ENCODE data around the gene IRF6.

IRF6 gene

DNA sequence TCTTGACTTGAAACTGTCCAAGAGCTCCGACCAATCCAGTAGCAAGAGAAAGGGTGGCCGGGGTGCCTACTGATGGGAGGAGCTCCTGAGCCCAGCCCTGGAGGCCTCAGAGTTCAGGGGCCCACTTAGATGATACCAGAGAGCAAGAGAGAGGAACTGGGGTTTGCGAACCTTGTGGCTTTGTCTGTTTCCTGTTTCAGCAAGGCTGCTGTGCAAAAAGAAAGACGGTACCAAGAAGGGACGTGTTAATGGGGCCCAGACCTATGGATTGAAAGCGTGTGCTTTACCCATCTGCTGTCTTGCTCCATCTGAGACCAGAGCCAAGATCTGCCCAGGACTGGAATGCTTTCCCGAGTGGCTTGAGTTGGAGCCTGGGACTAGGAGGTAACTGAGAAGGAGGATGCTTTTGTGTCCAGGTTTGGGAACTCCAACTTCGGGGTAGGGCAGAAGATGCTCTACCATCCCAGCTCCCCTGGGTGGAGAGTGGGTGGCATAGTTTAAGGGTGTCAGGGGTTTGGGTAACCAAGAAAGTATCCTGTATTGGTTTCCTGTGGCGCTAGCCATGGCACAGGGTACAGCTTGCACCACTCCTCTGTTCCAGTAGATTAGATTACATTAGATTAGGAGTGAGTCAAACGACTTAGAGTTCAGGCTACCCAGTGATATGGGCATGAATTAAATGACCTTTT, 49.9 kb downstream of the IRF6 start, which contains the start of gene TRAF3IP3:
TSS of gene TRAF3IP3 (plus strand) at position 128 of the 689 bp plus-strand sequence. CDS start 3,987 bp downstream, outside the sequence.
- DNase-seq = no peak

- no peak for DNase-seq
These were observed 50.7 kb downstream of the IRF6 start for GRCh38 chr1:209755256-209755655.

DNA sequence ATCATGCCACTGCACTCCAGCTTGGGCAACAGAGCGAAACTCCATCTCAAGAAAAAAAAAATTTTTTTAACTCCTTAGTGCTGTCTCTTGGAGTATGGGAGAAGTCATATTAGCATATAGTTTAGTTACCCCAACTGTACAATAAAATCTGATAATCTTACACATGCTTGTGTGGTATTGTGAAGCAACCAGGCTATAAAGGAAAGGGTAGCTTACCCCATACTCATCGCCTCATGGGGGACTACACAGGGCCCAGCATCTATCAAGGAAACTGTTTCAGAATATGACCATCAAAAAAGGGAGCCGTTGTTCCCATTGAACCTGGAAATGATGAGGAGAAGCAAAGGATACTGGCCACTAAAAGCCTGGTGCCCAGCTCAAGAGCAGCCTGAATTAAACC, 53.1 kb downstream of the IRF6 start:
- DNase-seq = no peak

- DNase-seq = no peak
These were observed 54.2 kb downstream of the IRF6 start for GRCh38 chr1:209751627-209752231.

DNA sequence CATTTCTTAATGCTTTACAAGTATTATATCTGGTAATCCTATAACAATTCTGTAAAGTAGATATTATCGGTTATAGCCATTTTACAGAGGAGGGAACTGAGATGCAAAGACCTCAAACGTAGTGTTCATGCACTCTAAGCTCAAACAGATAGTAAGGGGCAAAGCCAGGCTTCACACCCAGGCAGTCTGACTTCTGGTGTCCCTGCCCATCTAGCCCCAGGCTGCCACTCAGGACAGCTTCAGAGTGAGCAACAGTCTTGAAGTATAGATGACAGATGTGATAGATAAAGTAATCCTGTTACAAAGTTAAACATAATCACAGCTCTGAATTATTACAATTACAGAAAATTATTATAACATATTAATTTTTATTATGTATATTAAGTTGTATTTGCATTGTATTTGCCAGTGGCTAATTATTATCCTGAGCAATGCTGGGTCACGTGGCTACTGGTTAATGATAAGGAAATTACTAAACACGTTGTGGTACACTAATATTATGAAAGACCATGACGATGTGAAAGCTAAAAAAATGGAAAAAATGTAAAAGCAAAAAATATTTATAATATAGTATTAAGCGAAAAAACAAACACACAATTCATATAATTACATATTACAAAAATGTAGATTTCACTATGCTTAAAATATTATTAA, 56.1 kb downstream of the IRF6 start:
- no peak for DNase-seq

GRCh38 chr1:209749205-209749604, 56.7 kb downstream of the IRF6 start:
- DNase-seq = no peak

- no peak for DNase-seq
These were observed 57.3 kb downstream of the IRF6 start for GRCh38 chr1:209748620-209749019.

DNA sequence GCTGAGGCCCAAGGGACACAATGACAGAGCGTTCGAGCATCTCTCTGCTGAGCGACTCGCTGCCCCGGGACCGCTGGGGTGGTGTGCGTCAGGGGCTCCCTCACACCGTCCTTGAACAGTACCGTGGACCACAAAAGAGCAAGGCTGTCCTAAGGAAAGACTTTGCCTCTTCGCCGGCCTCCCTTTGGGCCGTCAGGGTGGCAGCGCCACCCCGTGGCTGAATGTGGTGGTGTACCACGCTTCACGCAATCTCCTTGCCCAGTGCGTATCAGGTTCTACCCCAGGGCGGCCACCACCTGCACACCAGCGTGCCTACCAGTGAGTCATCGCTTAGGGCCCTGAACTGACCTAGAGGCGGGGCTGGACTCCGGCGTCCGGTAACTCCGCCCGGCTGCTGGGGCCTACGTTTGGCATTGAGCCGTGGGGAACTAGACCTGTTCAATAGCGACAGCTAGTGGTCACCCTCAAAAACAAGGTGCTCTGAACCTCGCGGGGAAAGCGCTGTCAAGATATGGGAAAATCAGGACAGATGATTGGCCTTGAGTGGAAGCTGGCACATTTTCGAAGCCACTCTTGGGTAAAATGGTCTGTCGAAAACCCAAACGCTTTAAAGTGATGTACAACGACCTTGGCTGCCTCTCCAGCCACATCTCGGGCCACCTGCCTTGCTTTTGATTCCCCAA, 58.2 kb downstream of the IRF6 start:
- no peak for DNase-seq

DNA sequence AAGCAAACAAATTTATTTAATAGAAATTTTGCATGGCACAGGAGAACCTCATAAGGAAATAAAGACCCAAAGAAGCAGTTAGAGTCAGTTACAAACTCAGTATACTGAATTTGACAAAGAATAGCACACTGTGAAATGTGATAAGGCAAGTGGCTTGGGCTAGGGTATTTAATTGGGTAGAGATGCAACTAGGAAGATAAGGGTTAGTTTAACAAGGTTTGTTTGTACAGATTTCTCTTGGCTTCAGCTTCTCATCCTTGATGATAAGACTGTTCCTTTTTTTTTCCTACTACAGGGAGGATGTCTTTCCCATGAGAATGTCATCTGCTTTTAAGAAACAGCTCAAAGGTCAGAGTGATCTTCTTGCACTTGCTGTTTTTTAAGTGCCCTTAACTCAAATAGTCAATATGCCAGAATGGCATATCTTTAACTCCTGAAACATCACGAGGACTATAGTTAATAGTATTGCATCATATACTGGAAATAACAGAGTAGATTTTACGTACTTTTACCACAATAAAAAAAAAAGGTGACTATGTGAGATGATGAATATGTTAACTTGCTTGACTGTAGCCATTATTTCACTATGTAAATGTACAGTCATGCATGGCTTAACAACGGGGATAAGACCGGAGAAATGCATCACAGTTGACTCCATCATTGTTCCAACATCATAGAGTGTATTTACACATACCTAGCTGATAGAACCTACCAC, 59.3 kb downstream of the IRF6 start:
- no peak for DNase-seq

DNA sequence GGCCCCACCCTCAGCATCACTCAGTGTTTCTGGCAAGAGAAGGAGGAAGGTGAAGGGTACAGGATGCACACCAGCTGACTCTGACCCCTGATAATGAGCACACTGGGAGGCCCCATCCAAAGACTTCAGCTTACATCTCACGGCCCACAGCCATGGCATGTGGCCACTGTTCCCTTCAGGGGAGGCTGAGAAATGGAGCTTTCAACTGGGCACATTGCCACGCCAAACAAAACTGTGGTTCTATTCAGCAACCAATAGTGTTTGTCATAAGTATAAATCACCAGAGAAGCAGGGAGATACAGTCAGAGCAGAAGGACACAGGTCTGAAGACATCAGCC, 62.8 kb downstream of the IRF6 start:
- no peak for DNase-seq

DNA sequence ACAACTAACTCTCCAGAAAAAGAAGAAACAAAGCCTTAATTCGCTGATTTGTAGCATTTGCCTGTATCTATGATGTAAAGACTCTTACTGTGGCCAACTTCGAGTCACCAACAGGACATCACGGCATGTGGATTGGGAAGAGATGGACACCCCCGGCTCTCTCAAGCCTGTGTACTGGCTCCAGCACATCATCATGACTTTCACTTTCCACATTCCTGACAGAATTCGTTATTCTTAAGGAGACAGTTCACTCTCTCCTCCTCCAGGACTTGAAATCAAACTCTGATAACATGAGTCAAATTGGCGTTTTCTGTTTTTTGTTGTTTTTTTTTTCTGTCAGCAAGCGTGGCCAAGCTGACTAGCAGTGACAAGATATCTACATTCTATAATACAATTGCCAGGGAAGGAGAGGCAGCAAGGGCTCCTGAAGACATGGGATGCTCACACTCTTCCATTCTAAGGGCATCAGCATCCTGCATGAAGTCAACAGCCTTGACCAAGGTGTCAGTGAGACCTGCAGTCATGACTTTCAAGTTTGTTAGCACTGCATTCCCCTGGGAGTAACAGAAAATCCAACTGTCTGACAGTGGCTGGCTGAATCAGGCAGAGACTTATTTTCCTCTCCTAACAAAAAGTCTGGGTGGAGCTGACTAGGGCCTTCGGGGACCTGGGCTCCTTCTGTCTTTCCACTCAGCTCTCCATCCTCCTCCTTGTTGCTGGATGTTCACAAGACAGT, 63.4 kb downstream of the IRF6 start:
- no peak for DNase-seq

DNA sequence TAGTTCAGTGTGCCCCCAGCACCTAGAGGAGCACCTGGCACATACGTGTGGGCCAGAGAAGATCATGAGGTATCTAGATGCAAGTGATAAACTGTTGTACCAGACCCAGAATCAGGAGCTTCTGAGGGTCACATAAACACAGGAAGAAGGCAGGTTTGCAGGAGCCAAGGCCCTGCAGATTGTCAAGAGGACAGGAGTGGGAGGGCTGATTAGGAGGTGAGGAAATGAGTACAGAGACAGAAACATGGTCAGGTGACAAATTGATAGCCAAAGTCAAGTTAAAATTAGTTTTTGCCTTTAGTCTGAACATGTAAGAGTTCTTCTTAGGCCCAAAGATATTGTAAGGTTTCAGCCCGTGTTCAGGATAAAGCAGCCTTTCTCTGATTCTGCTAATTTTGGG, 64.1 kb downstream of the IRF6 start:
- no peak for DNase-seq

DNA sequence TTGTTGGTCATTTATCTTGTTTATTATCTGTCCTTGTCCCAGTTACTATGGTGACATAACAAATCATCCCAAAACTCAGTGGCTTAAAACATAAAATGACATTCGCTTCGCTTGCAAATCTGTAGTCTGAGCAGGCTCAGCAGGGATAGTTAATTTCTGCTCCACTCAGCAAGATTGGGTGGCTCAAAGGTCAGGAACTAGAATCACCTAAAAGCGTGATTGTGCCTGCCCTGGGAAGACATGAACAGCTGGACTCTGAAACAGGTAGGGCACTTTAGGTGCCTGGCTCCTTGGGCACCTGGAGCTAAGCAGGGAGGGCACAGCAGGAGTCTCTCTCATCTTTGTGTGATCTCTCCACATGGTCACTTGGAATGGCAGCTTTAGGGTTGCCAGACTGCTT, 64.7 kb downstream of the IRF6 start:
- no peak for DNase-seq

- no peak for DNase-seq
These were observed 67.7 kb downstream of the IRF6 start for GRCh38 chr1:209738270-209738669.

- no peak for DNase-seq
These were observed 68.8 kb downstream of the IRF6 start for GRCh38 chr1:209737118-209737505.

- no peak for DNase-seq
These were observed 69.3 kb downstream of the IRF6 start for GRCh38 chr1:209736490-209737117.

Data from NCI-H2171 (cell line).